ENCODE data around the gene WDR76.
"Not testable (repeated sequence)": the region's sequence is repeated elsewhere in the genome, so short reads cannot be mapped to it uniquely, and the experiment has no call there.

Gene WDR76

DNA sequence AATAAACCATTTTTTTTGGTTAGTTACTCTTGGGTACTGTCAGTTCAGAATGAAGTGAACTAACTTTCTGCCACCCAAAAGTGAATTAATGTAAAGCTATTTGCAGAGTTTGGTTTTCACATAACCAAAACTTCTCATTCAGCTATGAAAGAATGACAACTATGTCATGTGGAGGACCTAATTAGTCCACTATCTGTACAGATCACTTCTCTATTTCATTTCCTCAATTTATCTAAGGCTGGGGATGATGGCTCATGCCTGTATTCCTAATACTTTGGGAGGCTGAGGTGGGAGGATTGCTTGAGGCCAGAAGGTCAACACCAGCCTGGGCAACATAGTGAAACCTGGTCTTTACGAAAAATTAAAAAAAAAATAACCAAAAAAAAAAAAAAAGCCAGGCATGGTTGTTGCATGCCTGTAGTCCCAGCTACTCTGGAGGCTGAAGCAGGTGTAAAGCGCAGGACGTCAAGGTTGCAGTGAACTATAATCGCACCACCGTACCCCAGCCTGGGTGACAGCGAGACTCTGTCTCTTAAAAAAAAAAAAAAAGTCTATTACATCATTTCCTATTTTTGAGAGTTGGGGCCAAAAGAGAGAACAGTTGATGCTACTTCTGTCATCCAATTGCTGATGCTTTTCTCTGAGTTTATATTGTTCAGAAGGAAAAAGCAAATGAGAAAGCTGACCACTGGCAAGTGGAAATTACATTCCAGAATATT, 17.7 kb upstream of the WDR76 start:
- TF ChIP-seq CTCF (IDR thresholded peaks at IDR 0.05; ENCODE audit: insufficient read depth, low read length, poor library complexity, severe bottlenecking): no peak
- no peak for TF ChIP-seq EZH2phosphoT487 (conservative IDR thresholded peaks at IDR 0.05; ENCODE audit: low read length)
- Histone ChIP-seq H3K36me3 (ENCODE audit: low read length) (peaks cover 32% of the 10 kb centered on the region), H3K4me3 (ENCODE audit: insufficient read depth, low read length, poor library complexity, severe bottlenecking) (peak overlapping the region; percentile 33), H3K9me3 (ENCODE audit: insufficient read depth, low read length) (no peaks in the 10 kb centered on the region), H3K27ac (ENCODE audit: low read depth, low read length) (peak overlapping the region; percentile 99), H3K27me3 (ENCODE audit: low read length) (no peaks in the 10 kb centered on the region), H3K4me2 (ENCODE audit: low read depth, low read length, poor library complexity, severe bottlenecking) (peak overlapping the region; percentile 83), H4K20me1 (ENCODE audit: low read depth, low read length) (no peaks in the 10 kb centered on the region), H3K9me2 (replicated peaks; ENCODE audit: insufficient read depth, low read length) (no peaks in the 10 kb centered on the region), H3K79me2 (ENCODE audit: insufficient read depth, low read length) (0 out of 2 replicates have a peak, but pooled peaks cover 3% of the 10 kb centered on the region), H3K9ac (ENCODE audit: low read length) (peak overlapping the region; percentile 57), H3F3A (ENCODE audit: insufficient read depth) (peaks cover 58% of the 10 kb centered on the region), H2AFZ (ENCODE audit: low read depth, low read length, severe bottlenecking) (no peak overlapping the region)

DNA sequence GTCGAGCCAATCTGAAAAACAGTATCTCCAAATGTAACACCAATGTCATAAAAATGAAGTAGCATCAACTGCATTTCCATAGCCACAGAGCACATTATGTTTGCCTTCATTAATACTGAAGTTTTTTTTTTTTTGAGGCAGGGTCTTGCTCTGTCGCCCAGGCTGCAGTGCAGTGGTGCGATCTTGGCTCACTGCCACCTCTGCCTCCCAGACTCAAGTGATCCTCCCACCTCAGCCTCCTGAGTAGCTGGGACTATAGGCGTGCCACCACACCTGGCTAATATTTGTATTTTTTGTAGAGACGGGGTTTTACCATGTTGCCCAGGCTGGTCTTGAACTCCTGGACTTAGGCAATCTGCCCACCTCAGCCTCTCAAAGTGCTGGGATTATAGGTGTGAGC, 11.7 kb upstream of the WDR76 start:
- peaks cover 40% of the 10 kb centered on the region for H3K79me2 ChIP-seq (ENCODE audit: insufficient read depth, low read length)
- H3K4me3 ChIP-seq (ENCODE audit: insufficient read depth, low read length, poor library complexity, severe bottlenecking); H3K9ac ChIP-seq (ENCODE audit: low read length); H3K4me2 ChIP-seq (ENCODE audit: low read depth, low read length, poor library complexity, severe bottlenecking); H3K9me3 ChIP-seq (ENCODE audit: insufficient read depth, low read length); H3K27me3 ChIP-seq (ENCODE audit: low read length); H2AFZ ChIP-seq (ENCODE audit: low read depth, low read length, severe bottlenecking); H4K20me1 ChIP-seq (ENCODE audit: low read depth, low read length); H3K27ac ChIP-seq (ENCODE audit: low read depth, low read length); H3K9me2 ChIP-seq (replicated peaks; ENCODE audit: insufficient read depth, low read length): not testable (repeated sequence)
- peaks cover 12% of the 10 kb centered on the region for H3F3A ChIP-seq (ENCODE audit: insufficient read depth)
- H3K36me3 ChIP-seq (ENCODE audit: low read length): peaks cover 41% of the 10 kb centered on the region

GRCh38 chr15:43821505-43821904, 5.3 kb upstream of the WDR76 start:
- TF ChIP-seq CTCF (IDR thresholded peaks at IDR 0.05; ENCODE audit: insufficient read depth, low read length, poor library complexity, severe bottlenecking): no peak
- no peak for TF ChIP-seq EZH2phosphoT487 (conservative IDR thresholded peaks at IDR 0.05; ENCODE audit: low read length)
- peaks cover 3% of the 10 kb centered on the region; the same call in 1 of the 2 replicates for H4K20me1 ChIP-seq (ENCODE audit: low read depth, low read length)
- peak overlapping the region; percentile 95 for H3K4me2 ChIP-seq (ENCODE audit: low read depth, low read length, poor library complexity, severe bottlenecking)
- H3F3A ChIP-seq (ENCODE audit: insufficient read depth): peaks cover 19% of the 10 kb centered on the region
- peak overlapping the region; percentile 39; the same call in 1 of the 2 replicates for H3K9ac ChIP-seq (ENCODE audit: low read length)
- peak overlapping the region; percentile 19 for H3K27ac ChIP-seq (ENCODE audit: low read depth, low read length)
- H3K36me3 ChIP-seq (ENCODE audit: low read length): peaks cover 21% of the 10 kb centered on the region
- H2AFZ ChIP-seq (ENCODE audit: low read depth, low read length, severe bottlenecking): no peak overlapping the region
- H3K9me2 ChIP-seq (replicated peaks; ENCODE audit: insufficient read depth, low read length): no peaks in the 10 kb centered on the region
- no peaks in the 10 kb centered on the region for H3K9me3 ChIP-seq (ENCODE audit: insufficient read depth, low read length)
- H3K79me2 ChIP-seq (ENCODE audit: insufficient read depth, low read length): peaks cover 84% of the 10 kb centered on the region
- peak overlapping the region; percentile 51 for H3K4me3 ChIP-seq (ENCODE audit: insufficient read depth, low read length, poor library complexity, severe bottlenecking)
- no peaks in the 10 kb centered on the region for H3K27me3 ChIP-seq (ENCODE audit: low read length)
